SH-SY5Y (cell line): Measurements from ENCODE around the gene ECE1.

ENCODE experiments used
- GATA2 ChIP-seq: IDR thresholded peaks from 2 replicates; pipeline ENCODE4 v1.6.1; 2011; ENCODE audit warnings: mild to moderate bottlenecking, low read depth, low read length
- GATA3 ChIP-seq: IDR thresholded peaks from 2 replicates; pipeline ENCODE4 v1.6.1; 2011; ENCODE audit warnings: low read depth, mild to moderate bottlenecking, low read length, moderate library complexity

DNA sequence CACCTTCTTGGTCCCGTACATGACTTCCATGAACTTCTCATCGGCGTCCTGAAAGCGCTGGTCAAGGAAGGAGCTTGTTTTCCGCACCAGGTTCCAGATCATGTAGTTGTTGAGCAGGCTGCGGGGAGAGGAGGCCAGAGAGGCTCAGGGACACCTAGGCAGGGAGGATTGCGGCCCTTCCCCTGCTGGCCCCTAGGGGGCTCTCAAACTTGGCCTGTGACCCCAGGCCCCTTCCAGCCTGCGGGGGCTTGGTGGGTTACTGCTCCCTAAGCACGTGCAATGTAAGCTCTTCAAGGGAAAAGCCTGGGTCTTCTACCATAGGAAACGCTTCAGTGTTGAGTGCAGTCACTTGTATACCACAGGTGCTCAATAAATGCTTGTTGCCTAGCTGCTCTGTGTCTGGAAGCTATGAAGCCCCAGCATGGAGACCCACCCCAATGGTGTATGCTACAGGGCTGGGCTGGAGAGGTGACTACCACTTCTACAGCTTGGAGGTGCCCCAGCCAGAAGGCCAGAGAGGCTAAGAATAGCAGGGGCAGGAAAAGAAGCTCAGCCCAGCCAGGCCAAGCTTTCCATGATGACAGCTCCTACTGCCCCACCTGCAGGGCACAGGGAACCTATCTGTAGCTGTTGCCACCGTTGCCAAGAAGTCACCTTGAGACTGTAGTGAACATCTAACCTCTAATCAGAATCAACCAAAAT lies 45.1 kb downstream of the ECE1 start:
- TF ChIP-seq GATA2 (no peak), GATA3 (no peak)
